Measurements from ENCODE around the gene NUP93.

The NUP93 gene

GRCh38 chr16:56774016-56774680 lies 44.2 kb downstream of the NUP93 start:
- Histone ChIP-seq H3K79me2 (ENCODE audit: insufficient read depth, low read length) (peaks cover 39% of the 10 kb centered on the region; the same call in 1 of the 2 replicates), H3K9me2 (replicated peaks; ENCODE audit: low read depth, low read length) (no peaks in the 10 kb centered on the region), H3K4me2 (ENCODE audit: low read depth, low read length, poor library complexity, severe bottlenecking) (no peak overlapping the region), H3K9ac (ENCODE audit: low read depth, low read length, poor library complexity, severe bottlenecking) (no peak overlapping the region), H3K27me3 (ENCODE audit: insufficient read depth, low read length, poor library complexity, severe bottlenecking) (no peaks in the 10 kb centered on the region), H4K20me1 (ENCODE audit: insufficient read depth, low read length, poor library complexity, severe bottlenecking) (no peaks in the 10 kb centered on the region), H3K4me1 (ENCODE audit: insufficient read depth, low read length, poor library complexity, severe bottlenecking) (peaks cover 20% of the 10 kb centered on the region), H3F3A (ENCODE audit: low read depth) (no peaks in the 10 kb centered on the region), H3K4me3 (ENCODE audit: low read length, poor library complexity, severe bottlenecking) (no peak overlapping the region), H2AFZ (ENCODE audit: low read length) (no peak overlapping the region), H3K9me3 (ENCODE audit: insufficient read depth, low read depth, low read length) (no peaks in the 10 kb centered on the region), H3K36me3 (ENCODE audit: insufficient read depth, low read length) (no peaks in the 10 kb centered on the region)
- no peak for TF ChIP-seq CTCF (conservative IDR thresholded peaks at IDR 0.05; ENCODE audit: low read length)
- TF ChIP-seq EZH2phosphoT487 (IDR thresholded peaks at IDR 0.05; ENCODE audit: borderline replicate concordance): no peak

GRCh38 chr16:56775162-56775561 lies 45.2 kb downstream of the NUP93 start:
- peaks cover 49% of the 10 kb centered on the region; the same call in 1 of the 2 replicates for H3K79me2 ChIP-seq (ENCODE audit: insufficient read depth, low read length)
- H3K4me2 ChIP-seq (ENCODE audit: low read depth, low read length, poor library complexity, severe bottlenecking): no peak overlapping the region
- H3F3A ChIP-seq (ENCODE audit: low read depth): no peaks in the 10 kb centered on the region
- H3K9me2 ChIP-seq (replicated peaks; ENCODE audit: low read depth, low read length): no peaks in the 10 kb centered on the region
- no peak for TF ChIP-seq CTCF (conservative IDR thresholded peaks at IDR 0.05; ENCODE audit: low read length)
- TF ChIP-seq EZH2phosphoT487 (IDR thresholded peaks at IDR 0.05; ENCODE audit: borderline replicate concordance): no peak
- no peak overlapping the region for H2AFZ ChIP-seq (ENCODE audit: low read length)
- no peaks in the 10 kb centered on the region for H3K27me3 ChIP-seq (ENCODE audit: insufficient read depth, low read length, poor library complexity, severe bottlenecking)
- no peaks in the 10 kb centered on the region for H3K36me3 ChIP-seq (ENCODE audit: insufficient read depth, low read length)
- peaks cover 29% of the 10 kb centered on the region for H3K4me1 ChIP-seq (ENCODE audit: insufficient read depth, low read length, poor library complexity, severe bottlenecking)
- H3K4me3 ChIP-seq (ENCODE audit: low read length, poor library complexity, severe bottlenecking): no peak overlapping the region
- no peaks in the 10 kb centered on the region for H3K9me3 ChIP-seq (ENCODE audit: insufficient read depth, low read depth, low read length)
- peaks cover 1% of the 10 kb centered on the region for H4K20me1 ChIP-seq (ENCODE audit: insufficient read depth, low read length, poor library complexity, severe bottlenecking)
- H3K9ac ChIP-seq (ENCODE audit: low read depth, low read length, poor library complexity, severe bottlenecking): no peak overlapping the region

- H3K36me3 ChIP-seq (ENCODE audit: insufficient read depth, low read length): no peaks in the 10 kb centered on the region
- peaks cover 56% of the 10 kb centered on the region for H3K79me2 ChIP-seq (ENCODE audit: insufficient read depth, low read length)
- no peaks in the 10 kb centered on the region for H3K9me2 ChIP-seq (replicated peaks; ENCODE audit: low read depth, low read length)
- no peak overlapping the region for H3K9ac ChIP-seq (ENCODE audit: low read depth, low read length, poor library complexity, severe bottlenecking)
- H2AFZ ChIP-seq (ENCODE audit: low read length): no peak overlapping the region
- no peak overlapping the region for H3K4me2 ChIP-seq (ENCODE audit: low read depth, low read length, poor library complexity, severe bottlenecking)
- H3K27me3 ChIP-seq (ENCODE audit: insufficient read depth, low read length, poor library complexity, severe bottlenecking): no peaks in the 10 kb centered on the region
- H3K4me1 ChIP-seq (ENCODE audit: insufficient read depth, low read length, poor library complexity, severe bottlenecking): peaks cover 42% of the 10 kb centered on the region
- no peaks in the 10 kb centered on the region for H3K9me3 ChIP-seq (ENCODE audit: insufficient read depth, low read depth, low read length)
- H3K4me3 ChIP-seq (ENCODE audit: low read length, poor library complexity, severe bottlenecking): no peak overlapping the region
- H3F3A ChIP-seq (ENCODE audit: low read depth): no peaks in the 10 kb centered on the region
- TF ChIP-seq CTCF (conservative IDR thresholded peaks at IDR 0.05; ENCODE audit: low read length): no peak
- no peak for TF ChIP-seq EZH2phosphoT487 (IDR thresholded peaks at IDR 0.05; ENCODE audit: borderline replicate concordance)
- peaks cover 8% of the 10 kb centered on the region for H4K20me1 ChIP-seq (ENCODE audit: insufficient read depth, low read length, poor library complexity, severe bottlenecking)
These were observed 46.6 kb downstream of the NUP93 start for GRCh38 chr16:56776562-56776961.

Data from Loucy (cell line).